GM19025 (cell line): ENCODE results near the gene ZNF689.

ENCODE experiments used
- ATAC-seq: cut with Tn5 transposase; IDR thresholded peaks from one replicate; pipeline ENCODE4 v1.9.1; 2021; ENCODE audit warnings: mild to moderate bottlenecking, low read depth, moderate library complexity; ENCODE audit not compliant: unreplicated experiment

Gene ZNF689

GRCh38 chr16:30609926-30610839, at the start of gene ZNF689:
TSS of gene ZNF689 (minus strand) at chr16:30610389. CDS start at chr16:30610041, 348 bp downstream.
- peak; percentile 84 for ATAC-seq

- ATAC-seq: peak; percentile 18
Observed at GRCh38 chr16:30658731-30659506, 48.7 kb upstream of the ZNF689 start.

- ATAC-seq: peak; percentile 71
Observed at GRCh38 chr16:30657866-30658730, 47.9 kb upstream of the ZNF689 start, which contains the start of gene FBRS. TSS of gene FBRS (plus strand) at chr16:30658431. CDS start at chr16:30659519, 1,088 bp downstream.

- no peak for ATAC-seq
Observed at GRCh38 chr16:30656974-30657865, 47.0 kb upstream of the ZNF689 start.

- ATAC-seq: no peak
Observed at GRCh38 chr16:30656388-30656787, 46.2 kb upstream of the ZNF689 start.

- ATAC-seq: no peak
Observed at GRCh38 chr16:30655815-30656347, 45.7 kb upstream of the ZNF689 start.

- no peak for ATAC-seq
Observed at GRCh38 chr16:30654856-30655255, 44.7 kb upstream of the ZNF689 start.

- no peak for ATAC-seq
Observed at GRCh38 chr16:30652718-30653117, 42.5 kb upstream of the ZNF689 start.

GRCh38 chr16:30652005-30652296, 41.8 kb upstream of the ZNF689 start:
- no peak for ATAC-seq

GRCh38 chr16:30651124-30652004, 41.2 kb upstream of the ZNF689 start:
- peak; percentile 39 for ATAC-seq

- peak; percentile 69 for ATAC-seq
Observed at GRCh38 chr16:30650369-30651123, 40.4 kb upstream of the ZNF689 start, which contains the start of gene PRR14. TSS of gene PRR14 (plus strand) at chr16:30650960. CDS start at chr16:30651646, 686 bp downstream.

- no peak for ATAC-seq
Observed at GRCh38 chr16:30649725-30650368, 39.7 kb upstream of the ZNF689 start.

GRCh38 chr16:30647274-30647571, 37.0 kb upstream of the ZNF689 start:
- ATAC-seq: no peak

- ATAC-seq: no peak
Observed at GRCh38 chr16:30645727-30646126, 35.5 kb upstream of the ZNF689 start.

- no peak for ATAC-seq
Observed at GRCh38 chr16:30644334-30644830, 34.2 kb upstream of the ZNF689 start.

- no peak for ATAC-seq
Observed at GRCh38 chr16:30641378-30641982, 31.3 kb upstream of the ZNF689 start.

GRCh38 chr16:30637944-30638343, 27.8 kb upstream of the ZNF689 start:
- ATAC-seq: no peak
